Kidney tubule cell (primary cell): ENCODE data around the gene GAB2.

ENCODE experiments used
- DNase-seq: peaks from one replicate; pipeline ENCODE4 v3.0.0-alpha.2; 2018; ENCODE audit warnings: low spot score

Gene GAB2

GRCh38 chr11:78427615-78428265, 10.1 kb upstream of the GAB2 start:
- no peak for DNase-seq

- no peak for DNase-seq
Measured at GRCh38 chr11:78426845-78427244, 9.2 kb upstream of the GAB2 start.

- DNase-seq = no peak
Measured at GRCh38 chr11:78425399-78426070, 7.9 kb upstream of the GAB2 start.

GRCh38 chr11:78424334-78425270, 7.0 kb upstream of the GAB2 start:
- no peak for DNase-seq

DNA sequence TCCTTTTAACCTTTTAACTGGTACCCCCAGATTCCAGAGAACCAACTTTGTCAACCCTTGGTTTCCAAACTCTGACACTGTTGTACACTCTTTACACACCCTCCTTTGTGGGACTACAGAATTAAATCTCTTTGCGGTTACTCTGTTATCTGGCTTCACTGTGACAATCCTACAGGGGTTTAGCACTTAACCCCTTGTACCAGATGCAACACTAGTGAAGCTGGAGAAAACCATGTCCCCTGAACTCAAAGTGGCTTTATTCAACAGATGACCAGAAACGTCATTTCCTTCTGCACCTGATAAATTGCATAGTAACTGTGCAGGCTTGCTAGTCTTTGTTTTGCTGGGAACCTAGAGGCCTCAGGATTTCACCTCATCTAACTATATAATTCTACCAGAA, 5.6 kb upstream of the GAB2 start:
- no peak for DNase-seq

GRCh38 chr11:78420796-78421209, 3.2 kb upstream of the GAB2 start:
- peak; percentile 68 for DNase-seq

DNA sequence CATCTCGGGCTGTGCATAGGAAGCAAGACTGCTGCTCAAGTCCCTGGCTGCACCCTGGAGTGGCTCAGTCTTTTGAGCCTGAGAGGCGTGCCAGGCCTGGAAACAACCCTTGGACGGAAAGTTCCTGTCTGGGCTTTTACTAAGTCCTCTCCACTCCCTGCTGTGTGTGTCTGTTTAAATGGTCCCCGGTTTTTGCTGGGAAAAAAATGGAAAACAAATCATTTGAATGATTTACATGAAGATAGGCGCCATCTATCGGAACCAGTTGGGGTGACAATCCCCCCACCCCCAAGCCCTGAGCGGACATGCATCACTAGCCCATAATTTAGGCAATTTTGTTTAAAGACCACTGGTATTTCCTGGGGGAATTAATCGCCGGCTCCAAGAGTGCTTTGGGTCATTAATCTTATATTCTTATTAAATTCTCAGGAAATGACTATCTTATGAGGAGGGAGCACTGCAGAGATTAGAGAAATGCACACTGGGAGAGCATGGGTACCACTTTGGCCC, 2.7 kb upstream of the GAB2 start:
- DNase-seq = peak; percentile 72

DNA sequence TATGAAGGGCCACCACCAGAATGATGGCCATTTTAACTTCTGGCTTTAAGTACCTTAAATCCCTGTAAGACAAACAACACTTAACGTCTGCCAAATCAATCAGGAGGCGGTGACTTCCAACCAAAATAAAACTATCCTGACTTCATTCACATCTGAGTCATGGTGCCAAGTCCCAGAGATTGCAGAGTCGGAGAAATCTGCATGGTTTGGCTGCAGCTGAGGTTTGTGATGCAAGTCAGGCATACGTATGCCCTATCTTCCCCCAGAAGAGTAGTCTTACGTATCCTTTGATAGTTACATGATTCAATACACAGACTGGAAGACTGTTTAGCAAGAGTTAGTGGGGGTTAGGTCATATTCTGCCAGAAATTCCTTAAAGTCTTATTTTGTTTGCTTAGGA, 1.7 kb upstream of the GAB2 start:
- DNase-seq = peak; percentile 78

- DNase-seq = no peak
Measured at GRCh38 chr11:78418584-78419211, 1.1 kb upstream of the GAB2 start.

DNA sequence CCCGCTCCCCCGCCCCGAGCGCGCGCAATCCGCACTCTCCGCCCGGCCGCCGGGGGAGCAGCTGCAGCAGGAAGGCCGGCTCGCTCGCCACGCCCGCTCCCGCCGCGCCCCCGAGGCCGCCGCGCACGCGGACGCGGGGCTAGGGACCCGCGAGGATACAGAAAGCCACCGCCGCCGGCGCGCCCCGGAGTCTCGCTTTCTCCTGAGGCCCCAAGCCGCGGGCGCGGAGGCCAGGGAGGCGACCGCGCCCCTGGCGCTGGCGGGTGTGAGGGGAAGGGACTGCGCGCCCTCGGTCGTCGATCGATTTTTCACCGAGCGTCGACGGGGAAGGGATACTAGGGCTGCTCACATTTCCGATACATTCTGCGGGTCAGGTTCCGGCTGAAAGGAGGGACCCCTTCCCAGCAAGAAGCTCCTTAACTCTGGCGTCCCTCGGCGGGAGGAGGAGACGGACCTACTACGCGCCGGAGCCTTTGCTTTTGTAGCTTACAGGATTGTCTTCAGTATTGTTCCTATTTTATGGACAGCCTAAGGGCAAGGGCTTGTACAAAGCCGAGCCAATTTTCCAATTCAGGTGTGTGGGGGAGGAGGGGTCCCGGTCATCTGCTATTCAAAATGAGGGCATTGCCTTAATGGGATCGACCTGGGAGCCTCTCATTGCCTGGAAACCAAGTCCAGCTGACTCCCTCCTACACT, 416 bp upstream of the GAB2 start:
- DNase-seq = peak; percentile 88

GRCh38 chr11:78416285-78417174, 1.1 kb downstream of the GAB2 start:
- peak; percentile 92 for DNase-seq

DNA sequence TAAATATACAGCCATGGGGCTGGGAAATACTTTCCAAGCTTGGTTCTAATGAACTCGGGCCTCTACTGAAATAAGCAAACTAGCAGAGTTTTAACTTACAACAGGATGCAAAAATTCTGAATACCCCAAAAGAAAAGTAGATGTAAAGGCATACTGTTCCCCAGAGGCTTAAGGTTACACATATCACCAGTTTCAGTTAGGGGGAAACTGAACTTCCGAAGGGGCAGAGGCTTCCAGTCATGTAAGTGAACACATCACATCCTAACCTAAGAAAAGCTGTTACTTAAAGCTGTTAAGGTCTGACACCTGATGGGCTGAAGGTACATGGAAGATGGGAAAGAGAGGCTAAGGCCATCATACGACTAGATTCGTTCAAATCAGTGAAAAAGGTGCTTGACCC, 2.3 kb downstream of the GAB2 start:
- DNase-seq = no peak

DNA sequence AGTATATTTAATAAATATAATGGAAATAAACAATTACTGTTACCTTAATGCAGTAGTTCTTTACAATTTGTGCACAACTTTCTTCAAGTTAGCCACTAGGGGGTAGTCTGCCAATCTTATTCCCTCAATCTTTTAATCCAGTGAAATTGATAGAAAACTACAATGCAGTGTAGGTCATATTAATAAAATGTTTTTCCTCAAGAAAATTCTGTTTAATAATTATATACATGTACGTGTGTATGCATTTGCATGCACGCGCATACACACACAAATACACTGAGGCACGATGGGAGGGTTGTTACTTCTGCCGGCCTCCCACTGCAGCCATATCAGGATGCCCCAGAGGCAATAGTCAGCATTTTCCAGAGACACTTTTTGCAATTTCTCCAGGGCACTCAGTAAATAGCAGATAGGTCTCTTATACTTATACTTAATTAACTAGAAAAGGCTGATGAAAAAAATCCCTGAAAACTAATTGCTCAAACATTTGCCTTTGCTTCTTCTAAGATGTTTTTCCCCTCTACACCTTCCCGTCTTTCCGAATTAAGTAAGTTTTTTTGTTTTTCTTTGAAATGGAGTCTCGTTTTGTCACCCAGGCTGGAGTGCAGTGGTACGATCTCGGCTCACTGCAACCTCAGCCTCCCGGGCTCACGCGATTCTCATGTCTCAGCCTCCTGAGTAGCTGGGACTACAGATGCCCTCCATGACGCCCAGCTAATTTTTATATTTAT, 3.1 kb downstream of the GAB2 start:
- peak; percentile 15 for DNase-seq

GRCh38 chr11:78408619-78409018, 9.0 kb downstream of the GAB2 start:
- DNase-seq = no peak

DNA sequence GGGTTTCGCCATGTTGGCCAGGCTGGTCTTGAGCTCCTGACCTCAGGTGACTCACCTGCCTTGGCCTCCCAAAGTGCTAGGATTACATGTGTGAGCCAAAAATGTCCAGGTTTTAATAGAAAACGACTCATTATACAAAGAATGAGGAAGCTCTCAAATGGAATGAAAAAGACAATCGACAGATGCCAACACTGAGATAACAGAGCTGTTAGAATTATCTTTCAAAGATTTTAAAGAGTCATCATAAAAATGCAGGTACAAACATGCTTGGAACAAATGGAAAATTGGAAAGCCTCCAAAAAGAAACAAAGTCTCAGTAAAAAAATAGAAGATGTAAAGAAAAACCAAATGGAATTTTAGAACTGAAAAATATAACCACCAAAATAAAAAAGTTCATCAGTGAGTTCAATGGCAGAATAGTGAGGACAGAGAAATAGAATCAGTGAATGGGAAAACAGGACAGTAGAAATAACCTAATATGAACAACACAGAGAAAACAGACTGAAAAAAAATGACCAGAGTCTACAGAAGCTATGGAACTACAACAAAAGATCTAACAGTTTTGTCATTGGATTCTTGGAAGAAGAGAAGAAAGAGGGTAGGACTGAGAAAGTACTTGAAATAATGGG, 10.9 kb downstream of the GAB2 start:
- DNase-seq = peak; percentile 94

DNA sequence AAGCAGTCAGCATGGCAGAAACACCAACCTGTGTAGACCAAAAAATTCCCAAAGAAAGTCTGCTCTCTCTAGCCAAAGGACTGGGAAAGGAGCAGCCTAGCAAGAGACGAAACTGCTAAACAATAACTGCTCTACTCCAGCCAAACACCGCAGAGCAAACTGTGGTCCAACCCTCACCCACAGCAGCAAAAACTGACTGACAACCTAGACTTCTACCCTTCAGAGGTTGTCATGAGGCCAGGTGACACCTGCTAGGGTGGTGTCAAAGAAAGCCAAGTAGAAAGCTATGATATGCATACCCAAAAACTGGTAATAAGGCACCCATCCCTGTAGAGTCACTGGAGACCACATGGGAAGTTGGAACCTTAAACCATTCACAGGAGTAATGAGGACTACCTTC, 11.8 kb downstream of the GAB2 start:
- no peak for DNase-seq

GRCh38 chr11:78403781-78404180, 13.8 kb downstream of the GAB2 start:
- DNase-seq = no peak

- no peak for DNase-seq
Measured at GRCh38 chr11:78402847-78403246, 14.8 kb downstream of the GAB2 start.

DNA sequence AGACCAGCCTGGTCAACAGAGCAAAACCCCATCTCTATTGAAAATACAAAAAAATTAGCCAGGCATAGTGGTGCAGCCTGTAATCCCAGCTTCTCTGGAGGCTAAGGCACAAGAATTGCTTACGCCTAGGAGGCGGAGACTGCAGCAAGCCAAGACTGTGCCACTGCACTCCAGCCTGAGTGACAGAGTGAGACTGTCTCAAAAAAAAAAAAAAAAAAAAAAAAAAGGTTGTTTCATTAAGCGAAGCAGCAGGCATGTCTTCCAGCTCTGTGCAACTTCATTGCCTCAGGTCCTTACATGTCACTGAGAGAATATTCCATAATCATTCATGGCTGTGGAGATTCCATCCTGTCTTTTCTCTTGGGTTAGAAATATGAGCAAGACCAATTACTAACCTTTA, 16.9 kb downstream of the GAB2 start:
- DNase-seq = no peak
